HG03064 (cell line): Measurements from ENCODE around the gene ITGBL1.

ENCODE experiments used
- ATAC-seq: cut with Tn5 transposase; IDR thresholded peaks from one replicate; pipeline ENCODE4 v1.9.1; 2021; ENCODE audit warnings: low read depth; ENCODE audit not compliant: unreplicated experiment

Gene ITGBL1

GRCh38 chr13:101452519-101453485, at the start of gene ITGBL1:
Gene ITGBL1 (plus strand): TSS chr13:101452675. CDS start chr13:101452834, 159 bp downstream.
- ATAC-seq: peak; percentile 61

- no peak for ATAC-seq
Observed at GRCh38 chr13:101406791-101407190, 45.7 kb upstream of the ITGBL1 start.

GRCh38 chr13:101408154-101408553, 44.3 kb upstream of the ITGBL1 start:
- ATAC-seq: no peak

GRCh38 chr13:101408992-101409656, 43.4 kb upstream of the ITGBL1 start:
- ATAC-seq: no peak

- ATAC-seq: no peak
Observed at GRCh38 chr13:101412076-101412475, 40.4 kb upstream of the ITGBL1 start.

- no peak for ATAC-seq
Observed at GRCh38 chr13:101415358-101416174, 36.9 kb upstream of the ITGBL1 start.

GRCh38 chr13:101416181-101417042, 36.1 kb upstream of the ITGBL1 start, which contains the start of gene NALCN:
Gene NALCN (minus strand): TSS chr13:101416508. CDS start chr13:101399126, 17,382 bp downstream.
- ATAC-seq: no peak

- ATAC-seq: no peak
Observed at GRCh38 chr13:101417043-101417406, 35.5 kb upstream of the ITGBL1 start.

- no peak for ATAC-seq
Observed at GRCh38 chr13:101417501-101417900, 35.0 kb upstream of the ITGBL1 start.

GRCh38 chr13:101423872-101424271, 28.6 kb upstream of the ITGBL1 start:
- no peak for ATAC-seq

GRCh38 chr13:101424381-101425155, 27.9 kb upstream of the ITGBL1 start:
- ATAC-seq: no peak

- ATAC-seq: no peak
Observed at GRCh38 chr13:101425156-101425471, 27.4 kb upstream of the ITGBL1 start.

- ATAC-seq: no peak
Observed at GRCh38 chr13:101425623-101426022, 26.9 kb upstream of the ITGBL1 start.

GRCh38 chr13:101429733-101430132, 22.7 kb upstream of the ITGBL1 start:
- ATAC-seq: no peak

- no peak for ATAC-seq
Observed at GRCh38 chr13:101433895-101434294, 18.6 kb upstream of the ITGBL1 start.

GRCh38 chr13:101434486-101434885, 18.0 kb upstream of the ITGBL1 start:
- ATAC-seq: no peak

- no peak for ATAC-seq
Observed at GRCh38 chr13:101447852-101448251, 4.6 kb upstream of the ITGBL1 start.

GRCh38 chr13:101449790-101450748, 2.4 kb upstream of the ITGBL1 start:
- ATAC-seq: no peak
